Endothelial cell of umbilical vein (primary cell): ENCODE measurements around the gene TMEM19. TPM values are rescaled to one million over a fixed set of nuclear protein-coding genes. Genes with fewer than 3 reads are reported as not detected.

Experiments used
- BruUV-seq: library from RNA; stranded (reverse); fragments of 400-500 nt; replicated peaks from 2 replicates; lab custom pipeline; 2021; lab: Mats Ljungman, UMichigan
- CTCF ChIA-PET: fragments of 300-600, 350-600 bp; sonication (Branson Sonifier 250); formaldehyde crosslinking; loops from one replicate; lab custom pipeline; 2021; ENCODE audit warnings: antibody characterized with exemption, inconsistent platforms; lab: Charles Lee
- POLR2A ChIA-PET: fragments of 300-600, 350-600 bp; sonication (Branson Sonifier 250); formaldehyde crosslinking; loops from one replicate; lab custom pipeline; 2021; ENCODE audit warnings: antibody characterized with exemption, inconsistent platforms; lab: Charles Lee
- DNase-seq: peaks from one replicate; pipeline ENCODE4 v3.0.0-alpha.2; 2011; ENCODE audit warnings: low read depth, low spot score
- FAIRE-seq: peaks from 2 replicates; lab custom pipeline; 2011; peaks lifted over from hg19 to GRCh38; lab: Jason Lieb, UNC
- H2AFZ ChIP-seq: 2 replicates; pipeline ENCODE4 v1.6.0; 2012; ENCODE audit warnings: low read depth, low read length, control low read depth, inconsistent platforms
- H3K27ac ChIP-seq: 2 replicates; pipeline ENCODE4 v1.5.1; 2011; ENCODE audit warnings: low read depth, mild to moderate bottlenecking, control low read depth, low read length, moderate library complexity; ENCODE audit not compliant: insufficient read depth
- H3K27me3 ChIP-seq, 2 experiments: 2 replicates each; pipeline versions ENCODE4 v1.6.0 to v1.6.1; 2011; ENCODE audit warnings: low read length in 2 of 2, mixed read lengths in 1 of 2; ENCODE audit not compliant: control insufficient read depth in 2 of 2, insufficient read depth in 2 of 2
- H3K36me3 ChIP-seq, 2 experiments: 2 replicates in 1 of 2; 3 replicates in 1 of 2; pipeline ENCODE4 v1.5.1; 2011; ENCODE audit warnings: low read length in 2 of 2, mild to moderate bottlenecking in 1 of 2, moderate library complexity in 1 of 2; ENCODE audit not compliant: control insufficient read depth in 2 of 2, insufficient read depth in 2 of 2; ENCODE audit errors: extremely low read depth in 1 of 2
- H3K4me1 ChIP-seq: 3 replicates; pipeline ENCODE4 v1.5.1; 2011; ENCODE audit warnings: mild to moderate bottlenecking, low read length; ENCODE audit not compliant: control insufficient read depth, insufficient read depth; ENCODE audit errors: extremely low read depth
- H3K4me2 ChIP-seq: 2 replicates; pipeline ENCODE4 v1.6.1; 2011; ENCODE audit warnings: low read length, control low read depth, mixed read lengths; ENCODE audit not compliant: insufficient read depth
- H3K4me3 ChIP-seq, 3 experiments: fragments of 200-600 bp in 1 of 3; sonication (generic), shearing (Covaris generic) in 1 of 3; replicated peaks in 1 of 3; 2 replicates each; pipeline ENCODE4 v1.5.1; 2011 to 2016; ENCODE audit warnings: control low read depth in 3 of 3, low read length in 3 of 3, mild to moderate bottlenecking in 2 of 3, inconsistent platforms in 1 of 3, low read depth in 1 of 3, moderate library complexity in 1 of 3; ENCODE audit not compliant: insufficient read depth in 1 of 3
- H3K79me2 ChIP-seq: 2 replicates; pipeline ENCODE4 v1.6.0; 2012; ENCODE audit warnings: low read length, inconsistent platforms; ENCODE audit not compliant: control insufficient read depth, insufficient read depth
- H3K9ac ChIP-seq: replicated peaks from 2 replicates; pipeline ENCODE3; 2011; ENCODE audit warnings: low read length, control low read depth; ENCODE audit not compliant: insufficient read depth; ENCODE audit errors: extremely low read depth
- H3K9me1 ChIP-seq: replicated peaks from 3 replicates; pipeline ENCODE4 v1.6.0; 2011; ENCODE audit warnings: mild to moderate bottlenecking, low read length; ENCODE audit not compliant: control insufficient read depth, insufficient read depth; ENCODE audit errors: extremely low read depth
- H3K9me3 ChIP-seq: replicated peaks from 2 replicates; pipeline ENCODE4 v1.5.1; 2012; ENCODE audit warnings: low read length, inconsistent platforms; ENCODE audit not compliant: control insufficient read depth, insufficient read depth
- H4K20me1 ChIP-seq: replicated peaks from 2 replicates; pipeline ENCODE3; 2011; ENCODE audit warnings: mild to moderate bottlenecking, low read length; ENCODE audit not compliant: control insufficient read depth, insufficient read depth; ENCODE audit errors: extremely low read depth
- CTCF ChIP-seq, 2 donors: IDR thresholded peaks; 1 replicate in 1 of 2; 2 replicates in 1 of 2; pipeline ENCODE4 v1.5.1; 2011; ENCODE audit warnings: low read length in 2 of 2, mild to moderate bottlenecking in 2 of 2, moderate library complexity in 2 of 2, control low read depth in 1 of 2, inconsistent platforms in 1 of 2, low read depth in 1 of 2; ENCODE audit not compliant: insufficient read depth in 1 of 2; ENCODE audit errors: extremely low read depth in 1 of 2
- EZH2 ChIP-seq: IDR thresholded peaks from 2 replicates; pipeline ENCODE4 v1.6.1; 2012; ENCODE audit warnings: borderline replicate concordance, low read depth, mild to moderate bottlenecking, moderate library complexity, low read length, inconsistent platforms; ENCODE audit not compliant: severe bottlenecking
- FOS ChIP-seq: IDR thresholded peaks from 2 replicates; pipeline ENCODE4 v1.6.1; 2011; ENCODE audit warnings: mild to moderate bottlenecking, low read length, moderate library complexity, borderline replicate concordance; ENCODE audit not compliant: insufficient read depth
- GATA2 ChIP-seq: IDR thresholded peaks from 2 replicates; pipeline ENCODE4 v1.7.0; 2011; ENCODE audit warnings: low read depth, mild to moderate bottlenecking, moderate library complexity, mixed read lengths, low read length; ENCODE audit not compliant: insufficient read length, insufficient read depth
- JUN ChIP-seq: IDR thresholded peaks from 2 replicates; pipeline ENCODE4 v1.6.1; 2011; ENCODE audit warnings: borderline replicate concordance, low read depth; ENCODE audit not compliant: insufficient read length, insufficient read depth
- MAX ChIP-seq: IDR thresholded peaks from 2 replicates; pipeline ENCODE4 v1.6.1; 2011; ENCODE audit not compliant: insufficient read depth, insufficient read length
- MYC ChIP-seq: IDR thresholded peaks from one replicate; pipeline ENCODE4 v1.6.1; 2011; ENCODE audit warnings: mild to moderate bottlenecking, low read depth, low read length
- POLR2A ChIP-seq: IDR thresholded peaks from 2 replicates; pipeline ENCODE4 v1.6.1; 2012; ENCODE audit warnings: low read depth, mild to moderate bottlenecking, control low read depth, low read length
- POLR2AphosphoS5 ChIP-seq: IDR thresholded peaks from 2 replicates; pipeline ENCODE4 v1.6.1; 2012; ENCODE audit warnings: low read depth, mild to moderate bottlenecking, control low read depth, low read length, moderate library complexity; ENCODE audit not compliant: insufficient read depth
- dilution Hi-C: fragments of 300-500 bp; cut with MboI; formaldehyde crosslinking; loops from one replicate; pipeline ENCODE4 v1.15.0; 2019; ENCODE audit warnings: low sequenced_read_pairs; ENCODE audit not compliant: extremely low pct_ligation_motif_present
- intact Hi-C: fragments of 100-400 bp; cut with micrococcal nuclease; formaldehyde crosslinking; loops from one replicate; pipeline ENCODE4 v1.10.0; 2022
- polyA plus RNA-seq, 4 experiments: library from polyadenylated mRNA; depleted of rRNA in 3 of 4; stranded (reverse) in 3 of 4; unstranded in 1 of 4; fragments of >200 nt; gene quantifications; 2 replicates each; pipeline versions ENCODE4 v1.2.1 to v1.2.3, GENCODE V29; 2011 to 2012; ENCODE audit warnings: missing spikeins in 1 of 4
- small RNA-seq: library from RNA; depleted of rRNA; stranded (forward); fragments of <200 nt; gene quantifications from one replicate; pipeline ENCODE3, GENCODE V24; 2012; ENCODE audit warnings: low replicate concordance, low read depth; ENCODE audit not compliant: insufficient read depth, insufficient read length
- total RNA-seq: library from RNA; stranded (reverse); gene quantifications from 2 replicates; pipeline ENCODE4 v1.2.3, GENCODE V29; 2021

TMEM19 gene
- total and polyA plus RNA-seq, 2 donors (not counting 3 experiments of a cell fraction or from before 2014, with no cell fraction given) = 20.4 to 23.8 TPM

GRCh38 chr12:71752891-71753290, 67.0 kb downstream of the TMEM19 start:
- no peaks in the 10 kb centered on the region for H3K9me3 ChIP-seq
- peaks cover 28% of the 10 kb centered on the region for H3K79me2 ChIP-seq
- no peak overlapping the region for H3K9ac ChIP-seq
- H3K27me3 ChIP-seq = peaks cover 15 to 46% of the 10 kb centered on the region in 2 experiments
- intact Hi-C loops = no loop called here
- H3K4me1 ChIP-seq = peaks cover 16% of the 10 kb centered on the region
- H2AFZ ChIP-seq = no peak overlapping the region
- FAIRE-seq = no peak
- no peak overlapping the region for H3K4me3 ChIP-seq
- ChIA-PET POLR2A (no interaction called here), CTCF (no interaction called here)
- no peaks in the 10 kb centered on the region for H3K36me3 ChIP-seq
- no peak for TF ChIP-seq MAX
- TF ChIP-seq MYC = no peak
- TF ChIP-seq GATA2 = no peak
- no peak for TF ChIP-seq EZH2
- no peak for TF ChIP-seq POLR2AphosphoS5
- no peak for TF ChIP-seq CTCF (IDR thresholded peaks at IDR 0.05; ENCODE audit: extremely low read depth in 1 of 2, insufficient read depth in 1 of 2, low read depth in 1 of 2, low read length in 2 of 2)
- TF ChIP-seq FOS = no peak
- TF ChIP-seq JUN = no peak
- no peak for TF ChIP-seq POLR2A
- no peak for DNase-seq
- dilution Hi-C loops = no loop called here
- no peaks in the 10 kb centered on the region for H4K20me1 ChIP-seq
- H3K4me2 ChIP-seq = no peak overlapping the region
- H3K27ac ChIP-seq = no peak overlapping the region
- H3K9me1 ChIP-seq = no peaks in the 10 kb centered on the region
- no TSS peak for BruUV-seq

Small RNAs within 50 kb of the gene (small RNA-seq; reads per million reads assigned to genes)
- gene RF00560 = not detected

Other genes starting within 250 kb of the TMEM19 start
- gene LGR5, start 246.3 kb upstream of the TMEM19 start, total RNA-seq = not detected in 2 replicates
- gene LGR5, start 246.3 kb upstream of the TMEM19 start, polyA plus RNA-seq = not detected in 2 replicates
- gene ZFC3H1, start 22.2 kb upstream of the TMEM19 start, total RNA-seq = 47.6 and 60.4 TPM in 2 replicates
- 17.5 and 23.6 TPM in 2 replicates for gene ZFC3H1, start 22.2 kb upstream of the TMEM19 start, polyA plus RNA-seq
- gene THAP2, start 21.8 kb upstream of the TMEM19 start, total RNA-seq = 4.1 and 4.4 TPM in 2 replicates
- gene THAP2, start 21.8 kb upstream of the TMEM19 start, polyA plus RNA-seq = 1.0 and 1.4 TPM in 2 replicates
- 44.8 and 49.6 TPM in 2 replicates for gene RAB21, start 68.8 kb downstream of the TMEM19 start, total RNA-seq
- 1.8 and 1.9 TPM in 2 replicates for gene RAB21, start 68.8 kb downstream of the TMEM19 start, polyA plus RNA-seq
- 29.6 and 32.7 TPM in 2 replicates for gene TBC1D15, start 153.7 kb downstream of the TMEM19 start, total RNA-seq
- gene TBC1D15, start 153.7 kb downstream of the TMEM19 start, polyA plus RNA-seq = 8.3 and 11.7 TPM in 2 replicates